Measurements from ENCODE around the gene BCAS1. TPM values are rescaled to one million over a fixed set of nuclear protein-coding genes. Genes with fewer than 3 reads are reported as not detected.

Gene BCAS1
- total RNA-seq, 1 donor from 2014 or later = 0.32 TPM

GRCh38 chr20:54028276-54029011 is 42.0 kb downstream of the BCAS1 start:
- no peak for DNase-seq
- peaks cover 23% of the 10 kb centered on the region for H3K4me1 Mint-ChIP-seq (ENCODE audit: low read depth, unreplicated experiment)
- TF ChIP-seq, protein P1, sequence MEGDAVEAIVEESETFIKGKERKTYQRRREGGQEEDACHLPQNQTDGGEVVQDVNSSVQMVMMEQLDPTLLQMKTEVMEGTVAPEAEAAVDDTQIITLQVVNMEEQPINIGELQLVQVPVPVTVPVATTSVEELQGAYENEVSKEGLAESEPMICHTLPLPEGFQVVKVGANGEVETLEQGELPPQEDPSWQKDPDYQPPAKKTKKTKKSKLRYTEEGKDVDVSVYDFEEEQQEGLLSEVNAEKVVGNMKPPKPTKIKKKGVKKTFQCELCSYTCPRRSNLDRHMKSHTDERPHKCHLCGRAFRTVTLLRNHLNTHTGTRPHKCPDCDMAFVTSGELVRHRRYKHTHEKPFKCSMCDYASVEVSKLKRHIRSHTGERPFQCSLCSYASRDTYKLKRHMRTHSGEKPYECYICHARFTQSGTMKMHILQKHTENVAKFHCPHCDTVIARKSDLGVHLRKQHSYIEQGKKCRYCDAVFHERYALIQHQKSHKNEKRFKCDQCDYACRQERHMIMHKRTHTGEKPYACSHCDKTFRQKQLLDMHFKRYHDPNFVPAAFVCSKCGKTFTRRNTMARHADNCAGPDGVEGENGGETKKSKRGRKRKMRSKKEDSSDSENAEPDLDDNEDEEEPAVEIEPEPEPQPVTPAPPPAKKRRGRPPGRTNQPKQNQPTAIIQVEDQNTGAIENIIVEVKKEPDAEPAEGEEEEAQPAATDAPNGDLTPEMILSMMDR (IDR thresholded peaks at IDR 0.05; ENCODE audit: partially characterized antibody, unreplicated experiment) = no peak
- no peaks in the 10 kb centered on the region for H3K27me3 Mint-ChIP-seq (ENCODE audit: unreplicated experiment)
- peaks cover 3% of the 10 kb centered on the region for H3K9me3 Mint-ChIP-seq (ENCODE audit: unreplicated experiment)
- H3K27ac Mint-ChIP-seq (ENCODE audit: unreplicated experiment) = no peak overlapping the region
- H3K36me3 Mint-ChIP-seq (ENCODE audit: unreplicated experiment) = peaks cover 5% of the 10 kb centered on the region
- H3K4me3 Mint-ChIP-seq (ENCODE audit: unreplicated experiment) = no peak overlapping the region

DNA sequence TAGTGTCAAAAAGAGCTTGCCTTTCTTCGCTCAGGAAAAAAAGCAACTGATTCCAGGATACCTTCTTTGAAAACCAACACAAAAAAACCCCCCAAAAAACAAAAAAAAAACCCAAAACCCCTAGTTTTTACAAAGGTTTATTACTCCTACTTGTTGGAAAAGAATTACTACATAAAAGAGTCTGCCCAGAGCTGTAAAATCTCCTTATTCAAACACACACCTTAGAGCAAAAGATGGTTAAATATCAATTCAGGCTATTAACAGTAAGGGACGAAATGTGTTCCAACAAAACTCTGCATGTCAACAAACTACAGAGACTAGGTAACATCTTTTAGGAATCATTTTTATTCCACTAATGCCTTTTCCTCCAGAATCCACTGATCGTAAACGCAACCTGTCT is 42.7 kb downstream of the BCAS1 start:
- peaks cover 3% of the 10 kb centered on the region for H3K9me3 Mint-ChIP-seq (ENCODE audit: unreplicated experiment)
- TF ChIP-seq, protein P1 (IDR thresholded peaks at IDR 0.05; ENCODE audit: partially characterized antibody, unreplicated experiment) = no peak
- DNase-seq = no peak
- no peaks in the 10 kb centered on the region for H3K36me3 Mint-ChIP-seq (ENCODE audit: unreplicated experiment)
- H3K4me3 Mint-ChIP-seq (ENCODE audit: unreplicated experiment) = no peak overlapping the region
- no peak overlapping the region for H3K27ac Mint-ChIP-seq (ENCODE audit: unreplicated experiment)
- H3K27me3 Mint-ChIP-seq (ENCODE audit: unreplicated experiment) = no peaks in the 10 kb centered on the region
- H3K4me1 Mint-ChIP-seq (ENCODE audit: low read depth, unreplicated experiment) = peaks cover 31% of the 10 kb centered on the region

GRCh38 chr20:54026295-54027064 is 43.9 kb downstream of the BCAS1 start:
- peaks cover under 1% of the 10 kb centered on the region for H3K27me3 Mint-ChIP-seq (ENCODE audit: unreplicated experiment)
- H3K4me1 Mint-ChIP-seq (ENCODE audit: low read depth, unreplicated experiment) = peaks cover 40% of the 10 kb centered on the region
- no peak for DNase-seq
- no peak overlapping the region for H3K27ac Mint-ChIP-seq (ENCODE audit: unreplicated experiment)
- no peaks in the 10 kb centered on the region for H3K36me3 Mint-ChIP-seq (ENCODE audit: unreplicated experiment)
- no peak overlapping the region for H3K4me3 Mint-ChIP-seq (ENCODE audit: unreplicated experiment)
- TF ChIP-seq, protein P1 (IDR thresholded peaks at IDR 0.05; ENCODE audit: partially characterized antibody, unreplicated experiment) = no peak
- H3K9me3 Mint-ChIP-seq (ENCODE audit: unreplicated experiment) = peaks cover under 1% of the 10 kb centered on the region

DNA sequence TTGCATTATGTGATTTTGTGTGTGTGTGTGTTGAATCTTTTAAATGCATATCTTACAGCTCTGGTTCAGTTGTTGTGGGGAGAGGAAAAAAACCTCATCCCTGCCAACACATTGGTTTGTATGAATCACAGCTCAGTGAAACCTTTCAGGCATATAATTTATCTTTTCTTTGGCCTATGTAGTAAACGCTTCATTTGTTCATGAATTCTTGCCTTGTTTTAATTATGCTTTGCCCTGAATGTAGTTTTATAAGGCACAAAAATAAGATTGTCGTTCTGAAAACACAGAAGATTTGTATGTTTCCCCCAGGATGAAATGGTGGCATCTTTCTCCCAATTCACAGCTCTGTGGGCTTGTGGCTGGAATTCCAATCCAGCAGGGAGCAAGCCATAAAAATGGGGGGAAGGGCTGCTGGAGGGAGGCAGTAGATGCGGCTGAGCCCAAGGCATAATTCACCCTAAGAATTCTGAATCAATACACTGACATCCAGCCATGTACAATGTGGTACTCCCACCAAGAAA is 45.1 kb downstream of the BCAS1 start:
- no peak overlapping the region for H3K27ac Mint-ChIP-seq (ENCODE audit: unreplicated experiment)
- DNase-seq = no peak
- H3K27me3 Mint-ChIP-seq (ENCODE audit: unreplicated experiment) = peaks cover 2% of the 10 kb centered on the region
- no peaks in the 10 kb centered on the region for H3K36me3 Mint-ChIP-seq (ENCODE audit: unreplicated experiment)
- TF ChIP-seq, protein P1 (IDR thresholded peaks at IDR 0.05; ENCODE audit: partially characterized antibody, unreplicated experiment) = no peak
- H3K9me3 Mint-ChIP-seq (ENCODE audit: unreplicated experiment) = peaks cover 3% of the 10 kb centered on the region
- peaks cover 42% of the 10 kb centered on the region for H3K4me1 Mint-ChIP-seq (ENCODE audit: low read depth, unreplicated experiment)
- no peak overlapping the region for H3K4me3 Mint-ChIP-seq (ENCODE audit: unreplicated experiment)

Data from glutamatergic neuron (in vitro differentiated cells).